OCI-LY7 (cell line): ENCODE results near the gene ZNF441.

ENCODE experiments used
- CTCF ChIP-seq: fragments of 200-600 bp; sonication (generic); conservative IDR thresholded peaks from 2 replicates; pipeline ENCODE4 v1.5.1; 2014; ENCODE audit warnings: mild to moderate bottlenecking, antibody characterized with exemption, low read length, moderate library complexity, mixed read lengths
- EZH2phosphoT487 ChIP-seq: fragments of 200-600 bp; sonication (generic); IDR thresholded peaks from 2 replicates; pipeline ENCODE4 v1.6.1; 2018; ENCODE audit warnings: low read depth, borderline replicate concordance, mild to moderate bottlenecking, mixed run types, antibody characterized with exemption, low read length, moderate library complexity, mixed read lengths

DNA sequence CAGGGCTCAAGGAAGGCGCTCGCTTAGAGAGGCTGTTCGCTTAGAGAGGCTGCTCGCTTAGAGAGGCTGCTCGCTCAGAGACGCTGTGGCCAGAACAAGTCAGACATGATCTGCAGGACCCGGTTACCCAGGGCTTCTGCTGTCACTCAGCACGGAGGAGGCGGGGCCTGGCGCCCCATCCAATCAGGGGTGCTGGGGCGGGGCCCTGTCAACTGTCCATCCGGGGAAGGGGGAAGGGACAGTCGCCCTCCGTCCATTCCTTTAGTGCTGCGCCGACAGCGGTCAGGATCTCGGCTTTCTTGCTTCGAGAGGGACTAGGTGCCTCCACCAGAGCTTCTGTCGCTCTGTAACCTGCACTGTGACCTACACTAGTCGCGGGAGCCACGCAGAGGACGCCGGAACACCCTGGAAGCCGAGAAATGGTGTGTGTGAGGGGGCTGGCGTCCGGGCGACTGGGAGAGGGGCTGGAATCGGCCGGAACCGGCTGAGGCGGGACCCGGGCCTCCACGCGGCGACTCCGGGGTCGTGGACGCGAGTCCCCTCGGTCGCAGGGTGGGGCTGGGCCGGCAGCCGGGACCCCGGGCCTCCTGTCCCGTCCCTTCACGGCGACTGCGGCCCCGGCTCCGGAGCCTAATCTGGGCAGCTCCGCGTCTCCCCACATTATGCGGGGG is 47.4 kb downstream of the ZNF441 start, which contains the start of gene ZNF440:
- TF ChIP-seq CTCF (no peak), EZH2phosphoT487 (no peak)
